ENCODE measurements around the gene BORCS5.
"Not testable (repeated sequence)": the region's sequence is repeated elsewhere in the genome, so short reads cannot be mapped to it uniquely, and the experiment has no call there.

The BORCS5 gene

GRCh38 chr12:12384571-12385340 is 27.9 kb downstream of the BORCS5 start:
- peak; percentile 27 to 62 for DNase-seq (ENCODE audit: extremely low read depth in 1 of 2, low read depth in 1 of 2)

- DNase-seq (ENCODE audit: extremely low read depth in 1 of 2, low read depth in 1 of 2), result no peak
Measured at GRCh38 chr12:12387501-12387900, 30.6 kb downstream of the BORCS5 start.

GRCh38 chr12:12392413-12392812 is 35.5 kb downstream of the BORCS5 start:
- DNase-seq (ENCODE audit: extremely low read depth in 1 of 2, low read depth in 1 of 2), result no peak

- no peak for DNase-seq (ENCODE audit: extremely low read depth in 1 of 2, low read depth in 1 of 2)
Measured at GRCh38 chr12:12393171-12393570, 36.3 kb downstream of the BORCS5 start.

GRCh38 chr12:12396694-12397093 is 39.8 kb downstream of the BORCS5 start:
- no peak for DNase-seq (ENCODE audit: extremely low read depth in 1 of 2, low read depth in 1 of 2)

- DNase-seq (ENCODE audit: extremely low read depth in 1 of 2, low read depth in 1 of 2), result no peak
Measured at GRCh38 chr12:12397184-12397583, 40.3 kb downstream of the BORCS5 start.

GRCh38 chr12:12398026-12398859 is 41.4 kb downstream of the BORCS5 start:
- no peak for DNase-seq (ENCODE audit: extremely low read depth in 1 of 2, low read depth in 1 of 2)

- DNase-seq (ENCODE audit: extremely low read depth in 1 of 2, low read depth in 1 of 2), result no peak
Measured at GRCh38 chr12:12399161-12399560, 42.3 kb downstream of the BORCS5 start.

GRCh38 chr12:12399776-12400305 is 43.0 kb downstream of the BORCS5 start:
- no peak for DNase-seq (ENCODE audit: extremely low read depth in 1 of 2, low read depth in 1 of 2)

GRCh38 chr12:12400793-12401192 is 43.9 kb downstream of the BORCS5 start:
- no peak for DNase-seq (ENCODE audit: extremely low read depth in 1 of 2, low read depth in 1 of 2)

- no peak for DNase-seq (ENCODE audit: extremely low read depth in 1 of 2, low read depth in 1 of 2)
Measured at GRCh38 chr12:12403264-12404248, 46.7 kb downstream of the BORCS5 start.

GRCh38 chr12:12404297-12404696 is 47.4 kb downstream of the BORCS5 start:
- DNase-seq (ENCODE audit: extremely low read depth in 1 of 2, low read depth in 1 of 2), result no peak

GRCh38 chr12:12405882-12406281 is 49.0 kb downstream of the BORCS5 start:
- DNase-seq (ENCODE audit: extremely low read depth in 1 of 2, low read depth in 1 of 2), result no peak

GRCh38 chr12:12406762-12407161 is 49.9 kb downstream of the BORCS5 start:
- DNase-seq (ENCODE audit: extremely low read depth in 1 of 2, low read depth in 1 of 2), result no peak

GRCh38 chr12:12408265-12408690 is 51.4 kb downstream of the BORCS5 start:
- DNase-seq (ENCODE audit: extremely low read depth in 1 of 2, low read depth in 1 of 2), result no peak

GRCh38 chr12:12409337-12409736 is 52.5 kb downstream of the BORCS5 start:
- not testable (repeated sequence) for DNase-seq (ENCODE audit: extremely low read depth in 1 of 2, low read depth in 1 of 2)

GRCh38 chr12:12415886-12416285 is 59.0 kb downstream of the BORCS5 start:
- no peak for DNase-seq (ENCODE audit: extremely low read depth in 1 of 2, low read depth in 1 of 2)

- DNase-seq (ENCODE audit: extremely low read depth in 1 of 2, low read depth in 1 of 2), result not testable (repeated sequence)
Measured at GRCh38 chr12:12419165-12419564, 62.3 kb downstream of the BORCS5 start.

GRCh38 chr12:12423367-12423766 is 66.5 kb downstream of the BORCS5 start:
- no peak for DNase-seq (ENCODE audit: extremely low read depth in 1 of 2, low read depth in 1 of 2)

GRCh38 chr12:12425001-12425400 is 68.1 kb downstream of the BORCS5 start:
- no peak for DNase-seq (ENCODE audit: extremely low read depth in 1 of 2, low read depth in 1 of 2)

GRCh38 chr12:12425616-12426015 is 68.7 kb downstream of the BORCS5 start:
- DNase-seq (ENCODE audit: extremely low read depth in 1 of 2, low read depth in 1 of 2), result no peak

Data from stimulated activated CD8-positive, alpha-beta memory T cell treated with anti-CD3 and anti-CD28 coated beads, Interleukin-7, amount 100 ng/mL, for 48 hours (primary cell).